Tongue (tissue), 2 donors: ENCODE results near the gene SAMD4A. TPM values are rescaled to one million over a fixed set of nuclear protein-coding genes. Genes with fewer than 3 reads are reported as not detected.
"Not testable (repeated sequence)": the region's sequence is repeated elsewhere in the genome, so short reads cannot be mapped to it uniquely, and the experiment has no call there.

ENCODE experiments used
- DNase-seq: peaks from one replicate; pipeline ENCODE4 v3.0.0-alpha.2; 2015
- total RNA-seq: library from RNA; depleted of rRNA; stranded (reverse); fragments of >200 nt; gene quantifications from one replicate; pipeline ENCODE4 v1.2.3, GENCODE V29; 2014

SAMD4A gene
- total RNA-seq, 1 donor from 2014 or later: 95.8 TPM

- peak; percentile 36 for DNase-seq
Observed at GRCh38 chr14:54784060-54784459, 217.1 kb downstream of the SAMD4A start.

GRCh38 chr14:54784657-54785056 lies 217.7 kb downstream of the SAMD4A start:
- no peak for DNase-seq

DNA sequence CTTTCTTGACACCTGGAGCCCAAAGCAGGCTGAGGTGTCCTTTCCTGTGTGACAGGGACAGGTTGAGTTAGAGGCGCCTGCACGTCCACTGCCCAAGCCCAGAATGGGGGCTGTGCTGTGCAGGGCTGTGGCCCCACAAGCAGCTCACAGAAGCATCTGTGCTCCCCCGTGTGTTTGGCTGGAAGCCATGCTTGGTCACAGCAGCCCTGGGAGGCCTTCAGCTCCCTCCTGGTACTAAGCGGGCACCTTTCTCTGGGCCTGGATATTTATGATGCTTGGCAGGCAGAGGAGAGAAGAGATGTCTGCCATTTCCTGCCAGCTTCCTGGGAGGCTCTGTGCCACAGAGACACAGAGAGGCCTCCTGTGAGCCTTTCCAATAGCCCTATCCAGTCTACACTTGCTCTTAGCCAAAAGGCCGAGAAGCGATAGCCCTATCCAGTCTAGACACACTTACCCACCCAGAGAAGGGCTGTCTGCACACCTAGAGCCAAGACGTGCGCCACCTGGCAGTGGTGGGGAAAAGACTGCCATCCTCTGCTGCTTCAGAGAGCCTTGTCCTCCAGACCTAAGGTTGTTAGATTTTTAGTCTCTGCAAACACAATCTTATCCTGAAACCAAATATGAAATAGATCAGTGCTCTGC lies 218.3 kb downstream of the SAMD4A start:
- no peak for DNase-seq

DNA sequence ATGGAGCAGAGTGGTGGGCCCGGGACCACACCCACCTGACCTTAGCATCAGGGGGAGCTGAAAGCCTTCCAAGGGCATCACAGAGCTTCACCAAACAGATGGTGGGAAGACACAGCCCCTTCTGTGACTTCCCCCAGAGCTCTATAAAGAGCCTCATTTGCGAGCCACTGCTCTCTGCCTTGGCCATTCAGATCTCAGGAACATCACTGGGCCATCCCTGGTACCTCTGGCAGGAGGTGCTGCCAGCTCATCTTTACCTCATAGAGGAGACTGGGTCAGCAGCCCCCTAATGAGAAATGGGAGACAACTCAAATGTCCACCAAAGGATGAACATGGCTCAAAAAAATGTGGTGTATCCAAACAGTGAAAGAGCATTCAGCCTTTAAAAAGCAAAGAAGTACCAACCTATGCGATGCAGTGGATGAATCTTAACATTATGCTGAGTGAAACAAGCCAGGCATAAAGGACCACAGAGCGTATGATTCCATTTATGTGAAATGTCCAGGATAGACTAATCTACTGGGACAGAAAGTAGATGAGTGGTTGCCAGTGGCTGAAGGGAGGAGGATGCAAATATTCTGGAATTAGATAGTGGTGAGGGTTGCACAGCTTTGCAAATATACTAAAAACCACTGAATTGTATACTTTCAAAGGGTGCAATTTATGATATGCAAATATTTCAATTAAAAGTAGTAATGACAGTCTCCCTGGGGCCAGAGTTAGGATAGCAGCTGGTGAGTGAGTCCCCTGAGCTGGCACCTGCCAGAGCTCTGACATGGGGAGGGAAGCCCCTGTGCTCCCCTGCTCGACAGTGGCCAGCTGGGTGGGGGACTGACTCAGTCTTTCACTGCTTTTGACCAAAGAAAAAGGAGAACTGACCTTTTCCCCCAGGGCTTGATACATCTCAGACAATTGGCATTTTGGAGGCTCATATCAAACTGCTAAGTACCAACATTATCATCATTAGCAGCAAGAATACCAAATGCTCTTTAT lies 219.1 kb downstream of the SAMD4A start:
- no peak for DNase-seq

DNA sequence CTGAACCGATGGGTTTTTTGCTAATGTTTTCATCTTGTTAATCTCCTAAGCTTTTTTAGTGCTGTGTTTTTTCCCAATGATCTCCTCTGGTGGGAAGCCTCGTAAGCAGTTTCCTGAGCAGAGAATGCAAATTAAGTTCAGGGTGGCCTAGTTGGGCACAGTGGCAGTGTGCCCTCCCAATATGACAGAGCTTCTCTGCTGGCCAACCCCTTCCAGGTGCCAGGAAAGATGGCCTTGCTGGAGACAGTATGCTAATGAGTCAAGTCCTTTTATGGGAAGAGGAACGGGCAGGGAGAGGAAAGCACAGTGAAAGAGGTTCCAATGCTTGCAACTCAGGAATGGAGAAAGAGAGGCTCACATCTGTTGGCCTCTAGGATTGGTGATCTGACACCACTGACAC lies 219.9 kb downstream of the SAMD4A start:
- no peak for DNase-seq

DNA sequence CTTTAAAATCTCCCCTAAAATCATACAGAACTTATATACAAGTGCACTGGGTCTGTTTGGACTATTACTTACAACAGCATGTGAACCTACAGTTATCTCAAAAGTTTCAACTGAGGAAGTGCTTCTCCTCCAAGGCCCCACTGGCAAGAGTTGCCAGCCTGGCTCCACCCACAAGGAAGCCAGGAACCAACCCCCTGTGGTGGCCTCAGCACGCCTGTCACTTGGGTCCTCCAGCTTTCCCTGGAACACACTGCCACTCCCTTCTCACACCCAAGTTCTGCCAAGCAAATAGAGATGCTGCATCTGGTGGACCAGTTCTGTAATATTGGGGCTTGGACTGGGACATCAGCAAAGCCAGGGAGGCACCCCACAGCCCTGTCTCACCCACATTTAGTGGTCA lies 220.3 kb downstream of the SAMD4A start:
- DNase-seq: no peak

- DNase-seq: no peak
Observed at GRCh38 chr14:54788701-54789100, 221.8 kb downstream of the SAMD4A start.

- no peak for DNase-seq
Observed at GRCh38 chr14:54789166-54789565, 222.2 kb downstream of the SAMD4A start.

- no peak for DNase-seq
Observed at GRCh38 chr14:54789781-54790480, 223.0 kb downstream of the SAMD4A start.

- no peak for DNase-seq
Observed at GRCh38 chr14:54791001-54791400, 224.1 kb downstream of the SAMD4A start.

GRCh38 chr14:54792288-54792687 lies 225.4 kb downstream of the SAMD4A start:
- no peak for DNase-seq

DNA sequence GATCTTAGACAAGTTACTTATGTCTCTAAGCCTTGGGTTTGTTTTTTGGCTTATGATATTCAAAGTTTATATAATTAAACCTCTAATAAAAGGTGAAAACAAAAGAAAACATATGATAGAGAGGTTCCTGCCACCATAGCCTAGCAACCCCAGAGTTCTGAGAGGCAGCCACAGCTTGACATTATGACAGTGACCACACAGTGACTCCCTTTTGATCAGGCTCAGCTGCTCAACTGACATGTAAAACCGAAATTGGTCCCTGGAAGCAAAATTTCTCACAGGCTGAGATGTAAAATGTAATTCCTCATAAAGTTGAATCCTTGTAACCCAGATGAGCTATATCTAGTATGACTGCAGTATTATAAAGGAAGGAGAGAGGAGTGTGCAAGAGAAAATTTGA lies 227.2 kb downstream of the SAMD4A start:
- no peak for DNase-seq

GRCh38 chr14:54794796-54795195 lies 227.9 kb downstream of the SAMD4A start:
- no peak for DNase-seq

GRCh38 chr14:54796961-54797360 lies 230.0 kb downstream of the SAMD4A start:
- DNase-seq: no peak

- DNase-seq: no peak
Observed at GRCh38 chr14:54797556-54797955, 230.6 kb downstream of the SAMD4A start.

DNA sequence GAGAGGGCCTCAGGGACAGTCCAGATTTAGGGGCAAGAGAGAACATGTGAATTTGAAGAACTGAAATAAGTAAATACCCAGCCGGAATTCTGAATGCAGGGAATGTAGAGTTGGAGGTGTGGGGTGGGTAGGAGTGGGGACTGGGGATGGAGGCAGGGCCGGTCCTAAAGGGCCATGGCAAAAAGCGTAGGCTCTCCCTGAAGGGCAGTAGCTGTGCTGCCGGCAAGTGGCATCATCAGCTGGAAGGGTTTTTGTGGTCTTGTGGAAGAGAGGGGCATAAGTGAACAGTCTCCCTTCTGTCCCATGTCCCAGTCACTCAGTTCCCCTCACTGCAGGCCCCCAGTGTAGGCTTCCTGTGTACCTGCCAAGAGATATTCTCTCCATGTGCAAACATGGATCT lies 231.1 kb downstream of the SAMD4A start:
- DNase-seq: no peak

DNA sequence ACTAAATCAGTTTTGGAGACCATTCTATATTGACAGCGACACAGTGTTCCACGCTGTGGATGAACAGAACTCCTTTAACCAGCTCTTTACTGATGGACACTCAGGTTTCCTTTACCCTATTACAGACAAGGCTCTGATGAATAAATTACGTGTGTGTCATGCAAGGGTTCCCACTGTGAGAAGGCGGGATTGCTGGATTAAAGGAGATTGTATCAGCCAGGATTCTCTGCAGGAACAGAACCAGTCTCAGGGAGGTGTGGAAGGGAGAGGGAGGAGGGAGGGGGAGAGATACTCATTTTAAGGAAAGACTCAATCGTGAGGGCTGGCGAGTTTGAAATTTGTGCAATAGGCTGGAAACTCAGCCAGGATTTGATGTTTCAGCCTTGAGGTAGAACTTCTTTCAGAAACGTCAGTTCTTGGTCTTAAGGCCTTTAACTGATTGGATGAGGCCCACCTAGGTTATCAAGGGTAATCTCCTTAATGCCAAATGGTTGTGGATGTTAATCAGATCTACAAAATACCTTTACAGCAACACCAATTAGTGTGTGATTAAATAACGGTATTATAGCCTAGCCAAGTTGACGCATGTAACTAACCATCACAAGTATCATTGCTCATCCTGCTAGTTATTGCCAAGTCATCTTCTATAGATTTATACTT lies 231.7 kb downstream of the SAMD4A start:
- DNase-seq: no peak

- not testable (repeated sequence) for DNase-seq
Observed at GRCh38 chr14:54801482-54801881, 234.6 kb downstream of the SAMD4A start.

- DNase-seq: no peak
Observed at GRCh38 chr14:54803396-54803795, 236.5 kb downstream of the SAMD4A start.

DNA sequence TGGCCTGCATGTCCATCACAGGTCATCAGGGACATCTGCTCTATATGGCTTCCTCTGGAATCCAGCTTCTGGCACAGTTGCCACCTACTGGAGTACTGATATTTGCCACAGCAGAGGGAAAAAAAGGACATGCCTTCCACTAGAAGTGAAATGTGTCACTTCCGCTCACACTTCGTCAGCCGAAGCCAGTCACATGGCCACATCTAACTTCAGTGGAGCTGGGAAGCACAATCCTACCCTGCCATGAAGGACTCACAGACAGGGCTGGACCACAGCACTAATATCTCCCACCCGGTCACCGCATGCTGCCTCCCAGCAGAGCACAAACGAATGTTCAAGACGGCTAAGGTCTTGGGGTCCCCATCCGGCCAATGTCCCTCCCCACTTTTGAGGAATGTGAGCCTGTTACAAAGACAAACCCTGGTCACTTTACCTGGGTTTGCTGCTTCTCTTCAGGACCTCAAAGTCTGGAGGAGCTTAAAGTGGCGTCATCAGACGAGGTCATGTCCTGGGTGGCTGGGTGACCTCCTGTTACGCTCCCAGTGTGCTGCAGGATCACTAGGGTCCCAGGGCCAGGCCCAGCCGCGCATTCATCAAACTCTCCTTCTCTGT lies 237.1 kb downstream of the SAMD4A start:
- no peak for DNase-seq

- no peak for DNase-seq
Observed at GRCh38 chr14:54804538-54805041, 237.7 kb downstream of the SAMD4A start.

GRCh38 chr14:54805070-54805444 lies 238.1 kb downstream of the SAMD4A start:
- no peak for DNase-seq
